Smooth muscle cell of the brain vasculature (primary cell): Measurements from ENCODE around the gene SLC36A3.
"Not testable (repeated sequence)": the region's sequence is repeated elsewhere in the genome, so short reads cannot be mapped to it uniquely, and the experiment has no call there.

Source experiments
- DNase-seq: peaks from one replicate; pipeline ENCODE4 v3.0.0-alpha.2; 2012; ENCODE audit warnings: low read depth, low spot score

The SLC36A3 gene

GRCh38 chr5:151303666-151304065, at the start of gene SLC36A3:
Gene SLC36A3, minus strand, starts transcription at chr5:151303766. Its CDS starts 412 bp downstream, at chr5:151303354.
- no peak for DNase-seq

GRCh38 chr5:151351671-151352070, 48.1 kb upstream of the SLC36A3 start:
- no peak for DNase-seq

- DNase-seq, result no peak
These were observed 45.2 kb upstream of the SLC36A3 start for GRCh38 chr5:151348789-151349188.

- DNase-seq, result no peak
These were observed 43.8 kb upstream of the SLC36A3 start, which contains the start of gene SLC36A2 for GRCh38 chr5:151347369-151347768. Gene SLC36A2, minus strand, starts transcription at chr5:151347559. Its CDS starts 99 bp downstream, at chr5:151347460.

GRCh38 chr5:151345808-151346478, 42.4 kb upstream of the SLC36A3 start:
- no peak for DNase-seq

- no peak for DNase-seq
These were observed 41.7 kb upstream of the SLC36A3 start for GRCh38 chr5:151345187-151345807.

GRCh38 chr5:151344088-151344487, 40.5 kb upstream of the SLC36A3 start:
- no peak for DNase-seq

GRCh38 chr5:151340004-151340403, 36.4 kb upstream of the SLC36A3 start:
- DNase-seq, result no peak

- DNase-seq, result no peak
These were observed 35.2 kb upstream of the SLC36A3 start for GRCh38 chr5:151338734-151339133.

- no peak for DNase-seq
These were observed 29.3 kb upstream of the SLC36A3 start for GRCh38 chr5:151332857-151333256.

GRCh38 chr5:151328734-151329133, 25.2 kb upstream of the SLC36A3 start:
- DNase-seq, result no peak

- DNase-seq, result no peak
These were observed 24.0 kb upstream of the SLC36A3 start for GRCh38 chr5:151327585-151327984.

- DNase-seq, result no peak
These were observed 22.7 kb upstream of the SLC36A3 start for GRCh38 chr5:151326266-151326665.

GRCh38 chr5:151320481-151320880, 16.9 kb upstream of the SLC36A3 start:
- DNase-seq, result no peak

GRCh38 chr5:151318850-151319732, 15.5 kb upstream of the SLC36A3 start:
- peak; percentile 3 for DNase-seq

GRCh38 chr5:151317871-151318270, 14.3 kb upstream of the SLC36A3 start:
- DNase-seq, result no peak

- peak; percentile 31 for DNase-seq
These were observed 12.5 kb upstream of the SLC36A3 start for GRCh38 chr5:151315998-151316597.

- DNase-seq, result no peak
These were observed 9.8 kb upstream of the SLC36A3 start for GRCh38 chr5:151313357-151313756.

GRCh38 chr5:151312756-151313324, 9.3 kb upstream of the SLC36A3 start:
- no peak for DNase-seq

- DNase-seq, result no peak
These were observed 7.4 kb upstream of the SLC36A3 start for GRCh38 chr5:151310932-151311331.

GRCh38 chr5:151309821-151310220, 6.3 kb upstream of the SLC36A3 start:
- DNase-seq, result not testable (repeated sequence)
